Activated CD4-positive, alpha-beta memory T cell treated with anti-CD3 and anti-CD28 coated beads, Interleukin-2, amount 10 ng/mL, durations not matched to agents 7 days and 5 days (primary cell): ENCODE measurements around the gene LCA5. TPM values are rescaled to one million over a fixed set of nuclear protein-coding genes. Genes with fewer than 3 reads are reported as not detected.

Source experiments
- CTCF ChIA-PET: fragments of 350-600 bp; sonication (Branson Sonifier 250); formaldehyde crosslinking; loops from one replicate; lab custom pipeline; 2021; ENCODE audit warnings: antibody characterized with exemption, inconsistent platforms; lab: Charles Lee
- POLR2A ChIA-PET: fragments of 350-600 bp; sonication (Branson Sonifier 250); formaldehyde crosslinking; loops from one replicate; lab custom pipeline; 2021; ENCODE audit warnings: antibody characterized with exemption; lab: Charles Lee
- DNase-seq: peaks from one replicate; pipeline ENCODE4 v3.0.0-alpha.2; 2020
- H3K27ac Mint-ChIP-seq: one replicate; pipeline ENCODE4 v1.8.0; 2021; ENCODE audit warnings: mild to moderate bottlenecking, mixed read lengths
- H3K27me3 Mint-ChIP-seq: one replicate; pipeline ENCODE4 v1.8.0; 2021; ENCODE audit warnings: mixed read lengths
- H3K36me3 Mint-ChIP-seq: one replicate; pipeline ENCODE4 v1.8.0; 2021; ENCODE audit warnings: low read depth, mixed read lengths
- H3K4me1 Mint-ChIP-seq: one replicate; pipeline ENCODE4 v1.8.0; 2021; ENCODE audit warnings: mixed read lengths
- H3K4me3 Mint-ChIP-seq: one replicate; pipeline ENCODE4 v1.8.0; 2021; ENCODE audit warnings: mild to moderate bottlenecking, mixed read lengths
- H3K9me3 Mint-ChIP-seq: one replicate; pipeline ENCODE4 v1.8.0; 2021; ENCODE audit warnings: mixed read lengths
- total RNA-seq, 2 experiments: library from RNA; stranded (reverse); gene quantifications; one replicate each; pipeline ENCODE4 v1.2.3, GENCODE V29; 2021

The LCA5 gene
- total RNA-seq, 2 experiments from 2014 or later: 0.10 to 0.15 TPM

DNA sequence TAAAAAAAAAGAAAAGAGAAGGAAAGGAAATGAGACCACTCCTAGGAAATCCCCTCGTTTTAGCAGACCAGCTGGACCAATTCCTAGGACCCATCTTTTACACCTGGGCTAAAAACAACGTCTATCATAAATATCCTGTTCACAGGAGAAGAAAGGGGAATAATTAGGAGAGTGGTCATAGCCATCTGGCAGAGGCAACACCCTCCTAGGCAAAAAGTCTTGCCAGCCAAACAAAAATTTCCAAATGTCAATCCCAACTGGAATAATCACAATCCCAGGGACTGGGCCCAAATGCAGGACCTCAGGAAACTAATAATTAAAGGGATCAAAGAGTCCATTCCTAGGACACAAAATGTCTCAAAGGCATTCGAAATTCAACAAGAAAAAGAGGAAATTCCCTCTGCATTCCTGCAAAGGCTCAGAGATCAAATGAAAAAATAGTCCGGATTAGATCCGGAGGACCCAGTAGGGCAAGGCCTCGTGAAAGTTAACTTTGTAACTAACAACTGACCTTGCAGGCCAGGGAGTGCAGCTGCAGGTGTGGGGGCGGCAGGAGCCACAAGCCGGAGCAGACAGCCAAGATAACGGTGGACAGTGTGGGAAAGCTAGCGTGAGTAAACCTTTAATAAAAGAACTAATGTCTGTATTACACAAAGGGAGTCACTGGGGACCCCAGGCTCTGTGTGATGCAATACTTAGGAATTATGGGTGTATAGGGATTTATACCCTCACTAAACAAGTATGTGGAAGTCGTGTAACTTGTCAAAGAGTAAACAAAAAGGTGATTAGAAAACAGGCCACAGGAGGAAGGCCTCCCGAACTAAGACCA is 11.7 kb downstream of the LCA5 start:
- no peaks in the 10 kb centered on the region for H3K36me3 Mint-ChIP-seq
- CTCF ChIA-PET: no interaction called here
- POLR2A ChIA-PET: no interaction called here
- H3K27ac Mint-ChIP-seq: no peak overlapping the region
- H3K4me1 Mint-ChIP-seq: no peaks in the 10 kb centered on the region
- H3K4me3 Mint-ChIP-seq: no peak overlapping the region
- no peaks in the 10 kb centered on the region for H3K9me3 Mint-ChIP-seq
- H3K27me3 Mint-ChIP-seq: no peaks in the 10 kb centered on the region
- DNase-seq: no peak

DNA sequence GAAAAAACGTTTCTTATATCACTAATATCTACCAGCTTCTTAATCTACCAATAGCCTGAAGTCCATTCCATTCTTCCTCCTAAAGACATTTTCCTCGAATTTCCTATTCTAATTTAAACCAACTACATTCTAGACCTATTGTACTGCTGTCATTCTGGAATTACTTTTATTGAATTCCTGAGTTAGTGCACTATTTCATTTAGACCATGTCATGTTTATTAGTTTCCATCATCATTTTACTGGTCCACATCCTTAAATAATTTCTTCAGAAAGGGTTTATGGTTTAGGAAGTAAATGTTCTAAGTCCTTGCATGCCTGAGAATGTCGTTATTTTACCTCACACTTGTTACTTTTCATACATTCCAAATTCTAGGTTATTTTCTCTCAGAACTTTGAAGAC is 13.2 kb downstream of the LCA5 start:
- Mint-ChIP-seq H3K4me1 (no peaks in the 10 kb centered on the region), H3K9me3 (no peaks in the 10 kb centered on the region), H3K27ac (no peak overlapping the region), H3K36me3 (no peaks in the 10 kb centered on the region), H3K27me3 (no peaks in the 10 kb centered on the region), H3K4me3 (no peak overlapping the region)
- ChIA-PET POLR2A (no interaction called here), CTCF (no interaction called here)
- DNase-seq: no peak

DNA sequence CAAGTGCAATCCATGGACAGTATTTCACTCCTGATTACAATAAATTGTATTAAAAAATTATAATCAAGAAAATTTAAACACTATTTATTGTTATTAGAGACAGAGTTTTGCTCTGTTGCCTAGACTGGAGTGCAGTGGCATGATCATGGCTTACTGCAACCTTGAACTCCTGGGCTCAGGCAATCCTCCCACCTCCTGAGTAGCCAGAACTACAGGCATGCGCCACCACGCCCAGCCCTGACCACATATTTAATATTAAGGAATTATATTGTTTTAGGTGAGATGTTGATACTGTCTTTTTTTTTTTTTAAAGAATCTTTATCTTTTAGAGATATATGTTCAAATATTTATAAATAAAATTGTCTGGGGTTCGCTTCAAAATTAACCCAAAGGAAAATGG is 14.6 kb downstream of the LCA5 start:
- no peak overlapping the region for H3K4me3 Mint-ChIP-seq
- no peaks in the 10 kb centered on the region for H3K27me3 Mint-ChIP-seq
- DNase-seq: no peak
- H3K27ac Mint-ChIP-seq: no peak overlapping the region
- H3K36me3 Mint-ChIP-seq: no peaks in the 10 kb centered on the region
- no peaks in the 10 kb centered on the region for H3K9me3 Mint-ChIP-seq
- CTCF ChIA-PET: no interaction called here
- no peaks in the 10 kb centered on the region for H3K4me1 Mint-ChIP-seq
- POLR2A ChIA-PET: no interaction called here

DNA sequence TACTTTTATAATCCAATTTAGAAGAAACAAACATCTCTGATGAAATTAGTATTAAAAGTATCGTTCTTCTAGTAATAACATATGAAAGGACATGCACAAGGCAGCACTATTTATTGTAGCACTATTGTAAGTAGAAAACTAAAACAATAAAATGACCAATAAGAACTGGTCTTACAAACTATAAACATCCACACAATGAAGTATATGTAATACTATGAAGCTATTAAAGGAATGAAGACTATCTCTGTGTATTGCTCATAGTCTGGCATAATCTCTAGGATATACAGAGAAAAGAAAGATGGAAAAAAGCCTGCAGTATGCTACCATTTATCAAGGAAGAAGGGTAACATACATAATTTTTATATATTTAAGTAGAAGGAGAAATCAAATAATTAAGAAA is 16.7 kb downstream of the LCA5 start:
- DNase-seq: no peak
- H3K27me3 Mint-ChIP-seq: no peaks in the 10 kb centered on the region
- ChIA-PET CTCF (no interaction called here), POLR2A (no interaction called here)
- no peaks in the 10 kb centered on the region for H3K9me3 Mint-ChIP-seq
- no peaks in the 10 kb centered on the region for H3K36me3 Mint-ChIP-seq
- H3K4me3 Mint-ChIP-seq: no peak overlapping the region
- H3K4me1 Mint-ChIP-seq: no peaks in the 10 kb centered on the region
- H3K27ac Mint-ChIP-seq: no peak overlapping the region

DNA sequence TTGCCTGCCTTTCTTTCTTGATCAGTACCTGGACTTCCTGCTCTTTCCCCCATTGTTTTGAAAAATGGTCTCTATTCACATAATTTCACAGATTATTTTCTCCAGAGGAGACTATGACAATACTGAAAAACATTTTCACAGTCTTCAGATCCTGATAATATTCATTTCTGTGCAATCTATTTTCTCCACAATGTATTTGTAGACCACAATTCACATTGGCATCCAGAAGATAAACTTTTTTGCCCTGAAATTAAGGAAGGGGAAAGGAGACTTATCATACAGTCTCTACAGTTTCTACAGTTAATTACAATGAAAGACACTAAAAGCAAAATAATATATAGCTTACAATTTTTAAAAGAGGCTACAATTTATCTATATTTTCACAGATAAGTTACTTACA is 18.4 kb downstream of the LCA5 start:
- Mint-ChIP-seq H3K9me3 (no peaks in the 10 kb centered on the region), H3K27me3 (no peaks in the 10 kb centered on the region)

DNA sequence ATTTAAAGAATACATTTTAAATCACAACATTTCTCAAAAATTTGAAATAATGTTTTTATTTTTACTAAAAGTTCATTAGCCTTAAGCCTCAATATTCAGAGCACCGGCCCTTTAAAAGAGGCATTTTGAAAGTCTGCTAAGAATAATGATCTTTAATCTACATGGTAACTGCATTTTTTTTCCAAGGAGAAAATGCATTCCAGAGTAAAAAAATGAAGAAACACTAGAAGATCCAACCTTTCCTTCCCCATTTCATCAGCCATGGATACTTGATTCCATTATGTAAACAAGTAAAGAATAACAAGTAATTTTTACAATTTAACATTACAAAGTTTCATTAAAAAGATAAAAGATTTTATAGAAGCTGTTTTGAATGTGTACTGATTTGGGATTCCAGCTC is 21.8 kb downstream of the LCA5 start:
- no peak overlapping the region for H3K27ac Mint-ChIP-seq
- no peak for DNase-seq
- CTCF ChIA-PET: no interaction called here
- POLR2A ChIA-PET: no interaction called here
- no peaks in the 10 kb centered on the region for H3K9me3 Mint-ChIP-seq
- no peaks in the 10 kb centered on the region for H3K4me1 Mint-ChIP-seq
- H3K4me3 Mint-ChIP-seq: no peak overlapping the region
- H3K36me3 Mint-ChIP-seq: no peaks in the 10 kb centered on the region
- H3K27me3 Mint-ChIP-seq: no peaks in the 10 kb centered on the region

More for the DNA sequence above, 18.4 kb downstream of the LCA5 start:
- DNase-seq: no peak
- Mint-ChIP-seq H3K4me1 (no peaks in the 10 kb centered on the region), H3K36me3 (no peaks in the 10 kb centered on the region), H3K27ac (no peak overlapping the region), H3K4me3 (no peak overlapping the region)
- CTCF ChIA-PET: no interaction called here
- POLR2A ChIA-PET: no interaction called here

DNA sequence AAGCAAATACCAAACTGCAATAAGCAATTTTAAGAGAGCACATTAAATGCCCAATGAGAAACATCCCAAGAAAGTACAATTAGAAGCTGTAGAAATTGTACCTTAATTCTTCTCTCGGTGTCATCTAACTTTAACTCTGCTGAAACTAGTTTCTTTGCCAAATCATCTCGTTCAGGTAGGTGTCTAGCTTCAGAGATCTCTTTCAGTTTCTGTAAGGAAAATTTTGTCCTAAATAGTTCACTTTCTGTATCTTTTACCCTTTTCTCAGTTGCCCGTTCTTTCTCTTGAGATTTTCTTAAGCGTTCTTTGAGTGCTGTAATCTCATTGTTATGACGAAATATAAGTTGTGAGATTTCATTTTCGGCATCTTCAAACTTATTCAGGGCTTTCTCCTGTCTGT is 24.1 kb downstream of the LCA5 start:
- POLR2A ChIA-PET: no interaction called here
- Mint-ChIP-seq H3K4me3 (no peak overlapping the region), H3K36me3 (no peaks in the 10 kb centered on the region), H3K27ac (no peak overlapping the region), H3K27me3 (no peaks in the 10 kb centered on the region), H3K4me1 (no peaks in the 10 kb centered on the region), H3K9me3 (no peaks in the 10 kb centered on the region)
- no peak for DNase-seq
- CTCF ChIA-PET: no interaction called here

DNA sequence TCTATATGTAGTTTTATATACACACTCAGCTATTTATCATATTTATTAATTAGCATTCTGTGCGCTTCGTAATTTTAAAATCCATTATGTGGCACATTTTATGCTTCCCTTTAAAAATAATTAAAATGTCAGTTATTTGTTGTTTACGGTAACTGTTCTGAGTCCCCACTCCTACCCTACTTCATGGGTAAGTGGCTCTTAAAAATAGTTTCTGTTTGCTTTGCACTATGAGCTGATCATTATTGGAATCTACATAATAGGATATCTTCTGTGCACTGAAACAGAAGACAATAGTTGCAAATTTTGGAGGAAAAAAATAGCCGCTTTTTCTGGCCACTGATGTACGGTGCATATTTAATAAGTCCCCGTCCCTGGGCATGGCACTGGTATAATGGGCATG is 25.2 kb downstream of the LCA5 start:
- Mint-ChIP-seq H3K27me3 (no peaks in the 10 kb centered on the region), H3K4me1 (no peaks in the 10 kb centered on the region), H3K36me3 (no peaks in the 10 kb centered on the region), H3K27ac (no peak overlapping the region), H3K4me3 (no peak overlapping the region), H3K9me3 (no peaks in the 10 kb centered on the region)
- DNase-seq: no peak
- POLR2A ChIA-PET: no interaction called here
- CTCF ChIA-PET: no interaction called here

DNA sequence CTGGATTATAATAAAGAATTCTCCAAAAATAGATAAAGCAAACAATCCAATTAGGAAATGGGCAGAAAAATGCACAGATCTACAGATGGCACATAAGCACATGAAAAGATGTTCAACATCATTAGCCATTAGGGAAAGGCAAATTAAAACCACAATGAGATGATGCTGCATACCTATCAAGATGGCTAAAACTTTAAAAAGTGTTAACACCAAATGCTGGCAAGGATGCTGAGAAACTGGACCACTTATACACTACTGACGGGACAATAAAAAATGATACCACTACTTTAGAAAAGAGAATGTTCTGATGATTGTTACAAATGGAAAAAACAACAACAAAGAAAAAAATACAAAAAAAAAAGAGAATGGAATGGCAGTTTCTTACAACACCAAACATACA is 26.5 kb downstream of the LCA5 start:
- H3K4me3 Mint-ChIP-seq: no peak overlapping the region
- POLR2A ChIA-PET: no interaction called here
- H3K27ac Mint-ChIP-seq: no peak overlapping the region
- H3K4me1 Mint-ChIP-seq: no peaks in the 10 kb centered on the region
- CTCF ChIA-PET: no interaction called here
- no peaks in the 10 kb centered on the region for H3K27me3 Mint-ChIP-seq
- H3K9me3 Mint-ChIP-seq: no peaks in the 10 kb centered on the region
- DNase-seq: no peak
- no peaks in the 10 kb centered on the region for H3K36me3 Mint-ChIP-seq

DNA sequence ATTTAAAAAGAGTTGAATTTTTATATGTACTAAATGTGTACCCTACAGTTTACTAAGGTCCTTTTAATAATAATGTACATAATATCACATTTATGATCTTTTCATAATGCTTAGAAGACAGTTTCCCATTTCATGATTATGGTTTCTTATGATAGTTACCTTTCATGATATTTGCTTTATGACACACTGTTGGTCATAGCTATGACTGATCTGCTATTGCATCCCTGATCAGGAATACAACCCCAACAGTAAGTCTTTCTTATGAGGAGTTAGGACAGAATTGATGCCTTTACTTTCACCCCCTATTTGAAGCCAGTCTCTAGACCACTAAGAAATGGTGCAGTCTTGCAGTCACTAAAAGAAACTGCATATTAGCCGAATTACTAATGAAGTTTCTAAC is 31.0 kb downstream of the LCA5 start:
- Mint-ChIP-seq H3K36me3 (no peaks in the 10 kb centered on the region), H3K27ac (no peak overlapping the region), H3K27me3 (no peaks in the 10 kb centered on the region), H3K9me3 (no peaks in the 10 kb centered on the region), H3K4me3 (no peak overlapping the region), H3K4me1 (no peaks in the 10 kb centered on the region)
- DNase-seq: no peak
- POLR2A ChIA-PET: no interaction called here
- CTCF ChIA-PET: no interaction called here

DNA sequence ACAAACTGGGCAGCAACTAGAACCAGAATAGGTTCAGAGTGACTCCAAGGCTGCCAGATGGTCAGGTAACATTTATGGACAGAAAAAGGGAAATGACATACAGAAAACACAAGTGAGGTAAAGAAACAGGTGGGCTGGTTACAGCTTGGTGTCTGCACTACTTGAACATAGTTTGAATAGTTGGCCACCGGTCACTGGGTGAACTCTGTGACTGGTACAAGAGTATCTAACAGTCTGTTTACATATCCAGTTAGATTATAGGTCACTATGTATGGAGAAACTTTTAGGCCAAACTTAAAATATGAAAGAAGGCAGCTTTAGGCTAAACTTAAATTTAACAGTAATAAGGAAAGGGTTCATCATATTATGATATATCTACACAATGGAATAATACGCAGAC is 32.9 kb downstream of the LCA5 start:
- H3K27me3 Mint-ChIP-seq: no peaks in the 10 kb centered on the region
- CTCF ChIA-PET: no interaction called here
- DNase-seq: no peak
- no peak overlapping the region for H3K27ac Mint-ChIP-seq
- no peaks in the 10 kb centered on the region for H3K36me3 Mint-ChIP-seq
- no peak overlapping the region for H3K4me3 Mint-ChIP-seq
- POLR2A ChIA-PET: no interaction called here
- no peaks in the 10 kb centered on the region for H3K4me1 Mint-ChIP-seq
- no peaks in the 10 kb centered on the region for H3K9me3 Mint-ChIP-seq

DNA sequence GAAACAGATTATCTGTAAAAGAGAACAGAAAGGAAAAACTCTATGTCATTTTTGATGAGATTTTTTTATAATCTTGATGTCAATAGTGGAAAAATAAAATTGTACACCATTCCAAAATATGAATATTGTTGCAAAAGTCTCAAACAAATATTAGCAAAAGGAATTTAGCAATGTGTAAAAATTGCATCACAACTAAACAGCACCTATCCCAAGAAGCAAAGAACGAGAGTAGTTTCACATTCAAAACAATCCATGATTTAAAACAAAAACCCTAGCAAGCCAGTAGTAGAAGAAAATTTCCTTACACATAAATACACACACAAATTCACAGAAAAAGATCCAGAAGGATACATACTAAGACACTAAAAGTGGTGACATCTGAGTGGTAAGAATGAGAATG is 38.4 kb downstream of the LCA5 start:
- no peaks in the 10 kb centered on the region for H3K9me3 Mint-ChIP-seq
- H3K27ac Mint-ChIP-seq: no peak overlapping the region
- no peak for DNase-seq
- no peaks in the 10 kb centered on the region for H3K4me1 Mint-ChIP-seq
- POLR2A ChIA-PET: interaction anchor here (0.6 kb wide), 1 partner anchor 196 kb away, joined by 3 read pairs; no protein-coding TSS in a partner anchor
- H3K27me3 Mint-ChIP-seq: no peaks in the 10 kb centered on the region
- H3K4me3 Mint-ChIP-seq: no peak overlapping the region
- CTCF ChIA-PET: no interaction called here
- no peaks in the 10 kb centered on the region for H3K36me3 Mint-ChIP-seq

DNA sequence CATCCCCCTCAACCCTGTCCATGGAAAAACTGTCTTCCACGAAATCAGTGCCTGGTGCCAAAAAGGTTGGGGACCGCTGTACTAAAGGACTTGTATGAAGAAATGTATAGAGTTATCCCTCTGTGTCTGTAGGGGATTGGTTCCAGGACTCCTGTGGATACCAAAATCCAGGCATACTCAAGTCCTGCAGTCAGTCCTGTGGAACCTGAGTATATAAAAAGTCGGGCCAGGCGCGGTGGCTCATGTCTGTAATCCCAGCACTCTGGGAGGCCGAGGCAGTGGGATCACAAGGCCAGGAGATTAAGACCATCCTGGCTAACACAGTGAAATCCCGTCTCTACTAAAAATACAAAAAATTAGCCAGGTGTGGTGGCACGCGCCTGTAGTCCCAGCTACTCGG is 42.0 kb downstream of the LCA5 start:
- no peaks in the 10 kb centered on the region for H3K36me3 Mint-ChIP-seq
- no peak overlapping the region for H3K27ac Mint-ChIP-seq
- ChIA-PET POLR2A (no interaction called here), CTCF (no interaction called here)
- no peaks in the 10 kb centered on the region for H3K4me1 Mint-ChIP-seq
- H3K9me3 Mint-ChIP-seq: no peaks in the 10 kb centered on the region
- H3K4me3 Mint-ChIP-seq: no peak overlapping the region
- no peaks in the 10 kb centered on the region for H3K27me3 Mint-ChIP-seq
- DNase-seq: no peak

DNA sequence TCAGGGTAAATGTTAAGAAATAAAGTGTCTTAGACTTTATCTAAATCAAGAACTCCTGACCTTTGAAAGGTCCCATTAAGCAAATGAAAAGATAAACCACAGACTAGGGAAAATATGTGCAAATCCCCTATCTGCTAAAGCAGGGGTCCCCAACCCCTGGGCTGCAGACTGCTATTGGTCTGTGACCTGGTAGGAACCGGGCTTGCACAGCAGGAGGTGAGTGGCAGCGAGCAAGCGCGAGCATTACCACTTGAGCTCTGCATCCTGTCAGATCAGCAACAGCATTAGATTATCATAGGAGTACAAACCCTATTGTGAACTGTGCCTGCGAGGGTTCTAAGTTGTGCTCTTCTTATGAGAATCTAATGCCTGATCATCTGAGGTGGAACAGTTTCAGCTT is 42.4 kb downstream of the LCA5 start:
- H3K27me3 Mint-ChIP-seq: no peaks in the 10 kb centered on the region

More for the DNA sequence above, 42.4 kb downstream of the LCA5 start:
- ChIA-PET CTCF (no interaction called here), POLR2A (no interaction called here)
- no peak for DNase-seq
- Mint-ChIP-seq H3K36me3 (no peaks in the 10 kb centered on the region), H3K27ac (no peak overlapping the region), H3K9me3 (no peaks in the 10 kb centered on the region), H3K4me1 (no peaks in the 10 kb centered on the region), H3K4me3 (no peak overlapping the region)
